DND-41 (cell line): ENCODE measurements around the gene MBTPS1.

Experiments
- EZH2 ChIP-seq: IDR thresholded peaks from 3 replicates; pipeline ENCODE4 v1.6.1; 2012; ENCODE audit warnings: borderline replicate concordance, low read depth, mild to moderate bottlenecking, moderate library complexity, low read length, inconsistent platforms; ENCODE audit not compliant: severe bottlenecking
- TF ChIP-seq, protein P1 (sequence below): IDR thresholded peaks from 2 replicates; pipeline ENCODE4 v1.5.1; 2012; ENCODE audit warnings: borderline replicate concordance, low read length, moderate library complexity, mild to moderate bottlenecking; ENCODE audit not compliant: poor library complexity, severe bottlenecking; ENCODE audit errors: extremely low read depth

DNA sequence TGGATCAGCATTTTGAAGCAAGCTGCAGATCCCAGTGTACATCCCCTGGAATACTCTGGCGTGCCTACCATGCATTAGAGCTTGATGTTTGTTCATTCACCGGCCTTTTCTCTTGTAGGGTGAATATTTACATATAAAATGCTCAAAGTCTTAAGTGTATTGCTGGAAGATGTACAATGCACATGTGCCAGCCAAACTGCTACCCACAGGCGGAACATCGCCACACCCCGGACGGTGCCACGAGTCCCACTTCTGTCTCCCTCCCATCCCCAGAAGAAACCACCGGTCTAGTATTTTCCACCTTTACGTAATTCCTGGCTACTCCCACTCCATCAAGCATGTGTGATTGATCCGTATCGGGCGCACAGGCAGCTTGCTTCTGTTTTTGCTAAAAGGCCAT lies 78.3 kb downstream of the MBTPS1 start:
- TF ChIP-seq, protein P1, sequence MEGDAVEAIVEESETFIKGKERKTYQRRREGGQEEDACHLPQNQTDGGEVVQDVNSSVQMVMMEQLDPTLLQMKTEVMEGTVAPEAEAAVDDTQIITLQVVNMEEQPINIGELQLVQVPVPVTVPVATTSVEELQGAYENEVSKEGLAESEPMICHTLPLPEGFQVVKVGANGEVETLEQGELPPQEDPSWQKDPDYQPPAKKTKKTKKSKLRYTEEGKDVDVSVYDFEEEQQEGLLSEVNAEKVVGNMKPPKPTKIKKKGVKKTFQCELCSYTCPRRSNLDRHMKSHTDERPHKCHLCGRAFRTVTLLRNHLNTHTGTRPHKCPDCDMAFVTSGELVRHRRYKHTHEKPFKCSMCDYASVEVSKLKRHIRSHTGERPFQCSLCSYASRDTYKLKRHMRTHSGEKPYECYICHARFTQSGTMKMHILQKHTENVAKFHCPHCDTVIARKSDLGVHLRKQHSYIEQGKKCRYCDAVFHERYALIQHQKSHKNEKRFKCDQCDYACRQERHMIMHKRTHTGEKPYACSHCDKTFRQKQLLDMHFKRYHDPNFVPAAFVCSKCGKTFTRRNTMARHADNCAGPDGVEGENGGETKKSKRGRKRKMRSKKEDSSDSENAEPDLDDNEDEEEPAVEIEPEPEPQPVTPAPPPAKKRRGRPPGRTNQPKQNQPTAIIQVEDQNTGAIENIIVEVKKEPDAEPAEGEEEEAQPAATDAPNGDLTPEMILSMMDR, result no peak
- no peak for TF ChIP-seq EZH2
